Fibroblast of lung (primary cell): ENCODE measurements around the gene TTC23.

ENCODE experiments used
- EZH2 ChIP-seq: IDR thresholded peaks from 2 replicates; pipeline ENCODE4 v1.5.1; 2012; ENCODE audit warnings: low read length, control low read depth, mild to moderate bottlenecking; ENCODE audit errors: missing control alignments
- TF ChIP-seq, protein P1 (sequence below), 2 donors: IDR thresholded peaks in 1 of 2; conservative IDR thresholded peaks in 1 of 2; 1 replicate in 1 of 2; 2 replicates in 1 of 2; pipeline ENCODE4 v1.5.1; 2011 to 2012; ENCODE audit warnings: low read length in 2 of 2, control low read depth in 1 of 2, inconsistent platforms in 1 of 2, low read depth in 1 of 2, mild to moderate bottlenecking in 1 of 2

GRCh38 chr15:99130765-99131440 is 118.5 kb downstream of the TTC23 start:
- TF ChIP-seq, protein P1, sequence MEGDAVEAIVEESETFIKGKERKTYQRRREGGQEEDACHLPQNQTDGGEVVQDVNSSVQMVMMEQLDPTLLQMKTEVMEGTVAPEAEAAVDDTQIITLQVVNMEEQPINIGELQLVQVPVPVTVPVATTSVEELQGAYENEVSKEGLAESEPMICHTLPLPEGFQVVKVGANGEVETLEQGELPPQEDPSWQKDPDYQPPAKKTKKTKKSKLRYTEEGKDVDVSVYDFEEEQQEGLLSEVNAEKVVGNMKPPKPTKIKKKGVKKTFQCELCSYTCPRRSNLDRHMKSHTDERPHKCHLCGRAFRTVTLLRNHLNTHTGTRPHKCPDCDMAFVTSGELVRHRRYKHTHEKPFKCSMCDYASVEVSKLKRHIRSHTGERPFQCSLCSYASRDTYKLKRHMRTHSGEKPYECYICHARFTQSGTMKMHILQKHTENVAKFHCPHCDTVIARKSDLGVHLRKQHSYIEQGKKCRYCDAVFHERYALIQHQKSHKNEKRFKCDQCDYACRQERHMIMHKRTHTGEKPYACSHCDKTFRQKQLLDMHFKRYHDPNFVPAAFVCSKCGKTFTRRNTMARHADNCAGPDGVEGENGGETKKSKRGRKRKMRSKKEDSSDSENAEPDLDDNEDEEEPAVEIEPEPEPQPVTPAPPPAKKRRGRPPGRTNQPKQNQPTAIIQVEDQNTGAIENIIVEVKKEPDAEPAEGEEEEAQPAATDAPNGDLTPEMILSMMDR (conservative IDR thresholded peaks at IDR 0.05 in 1 of 2, IDR thresholded peaks at IDR 0.05 in 1 of 2; ENCODE audit: low read depth in 1 of 2, low read length in 2 of 2), result no peak
- no peak for TF ChIP-seq EZH2
